ENCODE data around the gene LRRC49.
A peak's percentile ranks its signal among the peaks of the same experiment; 100 is the strongest.
"Not testable (repeated sequence)": the region's sequence is repeated elsewhere in the genome, so short reads cannot be mapped to it uniquely, and the experiment has no call there.

Gene LRRC49

GRCh38 chr15:70998319-70998718 lies 105.7 kb downstream of the LRRC49 start:
- DNase-seq: no peak

- DNase-seq: no peak
Observed at GRCh38 chr15:71002316-71002715, 109.7 kb downstream of the LRRC49 start.

- no peak for DNase-seq
Observed at GRCh38 chr15:71003319-71003718, 110.7 kb downstream of the LRRC49 start.

- DNase-seq: not testable (repeated sequence)
Observed at GRCh38 chr15:71004506-71004905, 111.9 kb downstream of the LRRC49 start.

- DNase-seq: no peak
Observed at GRCh38 chr15:71005895-71006294, 113.3 kb downstream of the LRRC49 start.

- DNase-seq: no peak
Observed at GRCh38 chr15:71008250-71008870, 115.7 kb downstream of the LRRC49 start.

GRCh38 chr15:71010472-71010871 lies 117.8 kb downstream of the LRRC49 start:
- no peak for DNase-seq

- DNase-seq: no peak
Observed at GRCh38 chr15:71010997-71011396, 118.4 kb downstream of the LRRC49 start.

GRCh38 chr15:71011503-71012155 lies 119.0 kb downstream of the LRRC49 start:
- peak in 1 of 2 experiments; percentile 61 for DNase-seq

GRCh38 chr15:71013446-71013845 lies 120.8 kb downstream of the LRRC49 start:
- no peak for DNase-seq

- DNase-seq: no peak
Observed at GRCh38 chr15:71015342-71015741, 122.7 kb downstream of the LRRC49 start.

GRCh38 chr15:71031232-71031631 lies 138.6 kb downstream of the LRRC49 start:
- not testable (repeated sequence) for DNase-seq

GRCh38 chr15:71035478-71035877 lies 142.9 kb downstream of the LRRC49 start:
- not testable (repeated sequence) for DNase-seq

GRCh38 chr15:71042356-71042922 lies 149.8 kb downstream of the LRRC49 start:
- DNase-seq: no peak

- no peak for DNase-seq
Observed at GRCh38 chr15:71043373-71043772, 150.7 kb downstream of the LRRC49 start.

- no peak for DNase-seq
Observed at GRCh38 chr15:71044006-71044405, 151.4 kb downstream of the LRRC49 start.

GRCh38 chr15:71046146-71046545 lies 153.5 kb downstream of the LRRC49 start:
- not testable (repeated sequence) for DNase-seq

GRCh38 chr15:71048913-71049675 lies 156.5 kb downstream of the LRRC49 start:
- DNase-seq: no peak

- DNase-seq: no peak
Observed at GRCh38 chr15:71049706-71050422, 157.2 kb downstream of the LRRC49 start.

GRCh38 chr15:71050461-71050860 lies 157.8 kb downstream of the LRRC49 start:
- no peak for DNase-seq

GRCh38 chr15:71051539-71051938 lies 158.9 kb downstream of the LRRC49 start:
- DNase-seq: no peak

- DNase-seq: no peak
Observed at GRCh38 chr15:71052356-71052755, 159.7 kb downstream of the LRRC49 start.

All from SW 1271 (cell line).